ENCODE data around the gene SMOC2. TPM values are rescaled to one million over a fixed set of nuclear protein-coding genes. Genes with fewer than 3 reads are reported as not detected.

SMOC2 gene
- polyA plus RNA-seq, 1 of the 3 experiments (the other 2 are of a cell fraction), result not detected

- WGBS (ENCODE audit: low lambda C conversion rate), result 52% methylated on average over 14 of the region's 14 CpGs
- no peak for DNase-seq
- no peaks in the 10 kb centered on the region; the same call in 1 of the 2 replicates for H3K9me3 ChIP-seq
Measured at GRCh38 chr6:168660400-168660945, 219.5 kb downstream of the SMOC2 start.

More at GRCh38 chr6:168660400-168660945, 219.5 kb downstream of the SMOC2 start:
- H2AFZ ChIP-seq (ENCODE audit: low read depth), result no peak overlapping the region
- H3K4me2 ChIP-seq, result no peak overlapping the region
- no peak overlapping the region for H3K4me3 ChIP-seq (ENCODE audit: low read depth in 2 of 2, low read length in 1 of 2)
- H3K9me2 ChIP-seq, result no peaks in the 10 kb centered on the region
- TF ChIP-seq GABPA (IDR thresholded peaks at IDR 0.05; ENCODE audit: low read depth) (no peak), PBX3 (IDR thresholded peaks at IDR 0.05) (no peak), RAD21 (IDR thresholded peaks at IDR 0.05; ENCODE audit: low read length) (no peak), ZBTB33 (IDR thresholded peaks at IDR 0.05; ENCODE audit: borderline replicate concordance, low read depth) (no peak), EP300 (IDR thresholded peaks at IDR 0.05; ENCODE audit: borderline replicate concordance in 1 of 2, low read depth in 1 of 2, low read length in 1 of 2) (no peak), RCOR1 (IDR thresholded peaks at IDR 0.05; ENCODE audit: low read length) (no peak), CHD2 (IDR thresholded peaks at IDR 0.05; ENCODE audit: low read length, partially characterized antibody) (no peak), MXI1 (IDR thresholded peaks at IDR 0.05; ENCODE audit: low read depth, low read length) (no peak), SIN3A (IDR thresholded peaks at IDR 0.05; ENCODE audit: borderline replicate concordance, low read depth, low read length) (no peak), IRF3 (IDR thresholded peaks at IDR 0.05; ENCODE audit: low read depth, low read length) (no peak), TCF12 (IDR thresholded peaks at IDR 0.05) (no peak), SMC3 (IDR thresholded peaks at IDR 0.05; ENCODE audit: low read depth, low read length) (no peak), TAF1 (IDR thresholded peaks at IDR 0.05; ENCODE audit: borderline replicate concordance, low read depth, low read length) (no peak), POLR2AphosphoS5 (IDR thresholded peaks at IDR 0.05; ENCODE audit: low read depth, low read length) (no peak), MEF2A (IDR thresholded peaks at IDR 0.05; ENCODE audit: borderline replicate concordance, low read depth) (no peak)
- POLR2A ChIA-PET, result no interaction called here
- no peak overlapping the region for H3K27ac ChIP-seq (ENCODE audit: low read depth in 2 of 2, low read length in 1 of 2)
- no peak overlapping the region for H3K9ac ChIP-seq
- H3K4me1 ChIP-seq (ENCODE audit: control insufficient read depth in 1 of 2, insufficient read depth in 2 of 2, low read depth in 1 of 2, low read length in 1 of 2), result no peaks in the 10 kb centered on the region
- H3K27me3 ChIP-seq (ENCODE audit: insufficient read depth), result no peaks in the 10 kb centered on the region
- no peaks in the 10 kb centered on the region for H3F3A ChIP-seq (replicated peaks; ENCODE audit: insufficient read depth)
- no peaks in the 10 kb centered on the region for H4K20me1 ChIP-seq (ENCODE audit: insufficient read depth)
- no peaks in the 10 kb centered on the region for H3K36me3 ChIP-seq (replicated peaks in 1 of 2; ENCODE audit: control insufficient read depth in 1 of 2, insufficient read depth in 2 of 2, low read length in 1 of 2)
- H3K79me2 ChIP-seq (ENCODE audit: insufficient read depth), result no peaks in the 10 kb centered on the region
- CTCF ChIA-PET, result no interaction called here
